GM23338 (cell line): ENCODE results near the gene CEP350. TPM values are rescaled to one million over a fixed set of nuclear protein-coding genes. Genes with fewer than 3 reads are reported as not detected.

Source experiments
- ATAC-seq: fragments of 200-7000 bp; cut with Tn5 transposase; 3 replicates; pipeline ENCODE4 v1.9.1; 2020
- DNase-seq: peaks from one replicate; pipeline ENCODE4 v3.0.0-alpha.2; 2015; ENCODE audit warnings: low spot score
- H2AFZ ChIP-seq: fragments of 200-600 bp; sonication (generic); 2 replicates; pipeline ENCODE4 v1.8.0; 2016; ENCODE audit warnings: antibody characterized with exemption, mild to moderate bottlenecking, moderate library complexity
- H3F3A ChIP-seq: fragments of 200-600 bp; sonication (generic); replicated peaks from 2 replicates; pipeline ENCODE4 v1.8.0; 2017; ENCODE audit warnings: antibody characterized with exemption, mixed run types, low read depth
- H3K27ac ChIP-seq: fragments of 200-600 bp; sonication (generic); 2 replicates; pipeline ENCODE4 v1.6.1; 2016; ENCODE audit warnings: low read depth
- H3K27me3 ChIP-seq: fragments of 200-600 bp; sonication (generic); 2 replicates; pipeline ENCODE4 v1.8.0; 2016; ENCODE audit warnings: mild to moderate bottlenecking, mixed run types, moderate library complexity; ENCODE audit not compliant: insufficient read depth
- H3K36me3 ChIP-seq: fragments of 200-600 bp; sonication (generic); 2 replicates; pipeline ENCODE4 v1.8.0; 2016; ENCODE audit warnings: mild to moderate bottlenecking; ENCODE audit not compliant: insufficient read depth
- H3K4me1 ChIP-seq: fragments of 200-600 bp; sonication (generic); 2 replicates; pipeline ENCODE4 v1.8.0; 2016; ENCODE audit warnings: mild to moderate bottlenecking, moderate library complexity; ENCODE audit not compliant: insufficient read depth
- H3K4me2 ChIP-seq: fragments of 200-600 bp; sonication (generic); 2 replicates; pipeline ENCODE4 v1.7.1; 2017; ENCODE audit warnings: mixed run types
- H3K4me3 ChIP-seq: fragments of 200-600 bp; sonication (generic); 2 replicates; pipeline ENCODE4 v1.6.1; 2016; ENCODE audit warnings: mixed run types
- H3K79me2 ChIP-seq: fragments of 200-600 bp; sonication (generic); replicated peaks from 2 replicates; pipeline ENCODE4 v1.8.0; 2017; ENCODE audit warnings: mild to moderate bottlenecking; ENCODE audit not compliant: insufficient read depth
- H3K9me2 ChIP-seq: fragments of 200-600 bp; sonication (generic); 2 replicates; pipeline ENCODE4 v1.8.0; 2017; ENCODE audit not compliant: insufficient read depth
- H4K20me1 ChIP-seq: fragments of 200-600 bp; sonication (generic); replicated peaks from 2 replicates; pipeline ENCODE4 v1.8.0; 2017; ENCODE audit warnings: mild to moderate bottlenecking; ENCODE audit not compliant: insufficient read depth
- H3K27ac Mint-ChIP-seq: 2 replicates; pipeline ENCODE4 v1.8.0; 2020; ENCODE audit warnings: inconsistent platforms, mild to moderate bottlenecking, moderate library complexity, mixed read lengths
- H3K27me3 Mint-ChIP-seq: 3 replicates; pipeline ENCODE4 v1.8.0; 2022; ENCODE audit warnings: low read depth, mild to moderate bottlenecking, moderate library complexity, mixed read lengths, inconsistent platforms; ENCODE audit not compliant: insufficient read depth, poor library complexity
- H3K36me3 Mint-ChIP-seq: 3 replicates; pipeline ENCODE4 v1.8.0; 2021; ENCODE audit warnings: low read depth, mild to moderate bottlenecking, inconsistent platforms, moderate library complexity, mixed read lengths
- H3K4me1 Mint-ChIP-seq: 3 replicates; pipeline ENCODE4 v1.8.0; 2020; ENCODE audit warnings: mild to moderate bottlenecking, inconsistent platforms, mixed read lengths
- H3K4me3 Mint-ChIP-seq: 3 replicates; pipeline ENCODE4 v1.8.0; 2021; ENCODE audit warnings: moderate library complexity, mild to moderate bottlenecking, inconsistent platforms, mixed read lengths
- H3K9me3 Mint-ChIP-seq: 3 replicates; pipeline ENCODE4 v1.8.0; 2020; ENCODE audit warnings: moderate library complexity, mild to moderate bottlenecking, inconsistent platforms, mixed read lengths
- CREB1 ChIP-seq: fragments of 250-450 bp; sonication (Bioruptor Pico); IDR thresholded peaks from 2 replicates; pipeline ENCODE4 v1.5.0; 2020; ENCODE audit warnings: low read depth, mild to moderate bottlenecking, moderate library complexity
- CTCF ChIP-seq, 2 experiments: fragments of 200-600 bp in 1 of 2; sonication (generic) in 1 of 2; conservative IDR thresholded peaks; 2 replicates each; pipeline versions ENCODE4 v1.5.1 to v1.6.1; 2016 to 2017; ENCODE audit warnings: antibody characterized with exemption in 2 of 2, low read depth in 2 of 2, mild to moderate bottlenecking in 2 of 2, moderate library complexity in 1 of 2
- ETS1 ChIP-seq: IDR thresholded peaks from 2 replicates; pipeline ENCODE4 v1.6.1; 2016; ENCODE audit warnings: antibody characterized with exemption
- EZH2phosphoT487 ChIP-seq: fragments of 200-600 bp; sonication (generic); IDR thresholded peaks from one replicate; pipeline ENCODE4 v1.8.1; 2018; ENCODE audit warnings: antibody characterized with exemption; ENCODE audit not compliant: unreplicated experiment
- JUNB ChIP-seq: IDR thresholded peaks from one replicate; pipeline ENCODE4 v1.6.1; 2016; ENCODE audit warnings: antibody characterized with exemption; ENCODE audit not compliant: unreplicated experiment
- NANOG ChIP-seq: IDR thresholded peaks from 2 replicates; pipeline ENCODE4 v1.6.1; 2016; ENCODE audit warnings: antibody characterized with exemption, borderline replicate concordance
- POLR2AphosphoS5 ChIP-seq: IDR thresholded peaks from 2 replicates; pipeline ENCODE4 v1.6.1; 2016; ENCODE audit warnings: antibody characterized with exemption, low read depth
- REST ChIP-seq: IDR thresholded peaks from one replicate; pipeline ENCODE4 v1.6.1; 2018; ENCODE audit warnings: antibody characterized with exemption; ENCODE audit not compliant: unreplicated experiment
- STAT1 ChIP-seq: IDR thresholded peaks from one replicate; pipeline ENCODE4 v1.6.1; 2016; ENCODE audit warnings: antibody characterized with exemption; ENCODE audit not compliant: unreplicated experiment
- ZNF114 ChIP-seq: fragments of 250-450 bp; sonication (Bioruptor Pico); IDR thresholded peaks from 2 replicates; pipeline ENCODE4 v1.5.0; 2020; ENCODE audit warnings: mild to moderate bottlenecking, moderate library complexity
- ZNF331 ChIP-seq: fragments of 250-450 bp; sonication (Bioruptor Pico); IDR thresholded peaks from 2 replicates; pipeline ENCODE4 v1.5.0; 2020; ENCODE audit warnings: low read depth, mild to moderate bottlenecking, moderate library complexity
- ZNF462 ChIP-seq: fragments of 250-450 bp; sonication (Bioruptor Pico); IDR thresholded peaks from 2 replicates; pipeline ENCODE4 v1.5.0; 2020; ENCODE audit warnings: mild to moderate bottlenecking, moderate library complexity
- polyA plus RNA-seq: library from polyadenylated mRNA; unstranded; fragments of >200 nt; fragmentation: Nextera tagmentation; extraction: Ambion mirVana; gene quantifications from 2 replicates; pipeline ENCODE4 v1.2.1, GENCODE V29; 2016
- total RNA-seq: library from RNA; depleted of rRNA; stranded (reverse); fragments of >200 nt; shearing (Covaris generic); gene quantifications from 2 replicates; pipeline ENCODE4 v1.2.3, GENCODE V29; 2014

The CEP350 gene
- total and polyA plus RNA-seq, 2 experiments from 2014 or later, result 23.4 to 36.8 TPM

- peaks cover 41% of the 10 kb centered on the region for H3K79me2 ChIP-seq
- Mint-ChIP-seq H3K4me3 (no peak overlapping the region), H3K27me3 (no peaks in the 10 kb centered on the region), H3K36me3 (peaks cover 3% of the 10 kb centered on the region; the same call in 2 of the 3 replicates), H3K27ac (no peak overlapping the region), H3K9me3 (no peaks in the 10 kb centered on the region), H3K4me1 (peaks cover 48% of the 10 kb centered on the region)
- no peak overlapping the region for H3K27ac ChIP-seq
- H3K36me3 ChIP-seq, result no peaks in the 10 kb centered on the region
- ATAC-seq (no peak), DNase-seq (no peak)
- no peak overlapping the region for H3K4me2 ChIP-seq
- H3K9me2 ChIP-seq, result no peaks in the 10 kb centered on the region; the same call in 1 of the 2 replicates
- peaks cover 44% of the 10 kb centered on the region for H3K4me1 ChIP-seq
- H3K27me3 ChIP-seq, result no peaks in the 10 kb centered on the region
- peaks cover 37% of the 10 kb centered on the region for H4K20me1 ChIP-seq
- H2AFZ ChIP-seq, result no peak overlapping the region
- TF ChIP-seq ZNF114 (CRISPR knock-in tag), result no peak
- TF ChIP-seq NANOG, result no peak
- no peak for TF ChIP-seq ZNF331 (CRISPR knock-in tag)
- no peak for TF ChIP-seq POLR2AphosphoS5
- no peak for TF ChIP-seq STAT1
- TF ChIP-seq CREB1 (CRISPR knock-in tag), result no peak
- no peak for TF ChIP-seq ZNF462 (CRISPR knock-in tag)
- TF ChIP-seq ETS1, result no peak
- TF ChIP-seq JUNB, result no peak
- no peak for TF ChIP-seq REST
- no peak for TF ChIP-seq CTCF (conservative IDR thresholded peaks at IDR 0.05; ENCODE audit: low read depth in 2 of 2)
- no peak for TF ChIP-seq EZH2phosphoT487
- H3F3A ChIP-seq, result no peaks in the 10 kb centered on the region
- no peak overlapping the region for H3K4me3 ChIP-seq
Observed at GRCh38 chr1:180163041-180163440, 208.4 kb downstream of the CEP350 start.
